ENCODE measurements around the gene CYP2A6.
A peak's percentile ranks its signal among the peaks of the same experiment; 100 is the strongest.

CYP2A6 gene

DNA sequence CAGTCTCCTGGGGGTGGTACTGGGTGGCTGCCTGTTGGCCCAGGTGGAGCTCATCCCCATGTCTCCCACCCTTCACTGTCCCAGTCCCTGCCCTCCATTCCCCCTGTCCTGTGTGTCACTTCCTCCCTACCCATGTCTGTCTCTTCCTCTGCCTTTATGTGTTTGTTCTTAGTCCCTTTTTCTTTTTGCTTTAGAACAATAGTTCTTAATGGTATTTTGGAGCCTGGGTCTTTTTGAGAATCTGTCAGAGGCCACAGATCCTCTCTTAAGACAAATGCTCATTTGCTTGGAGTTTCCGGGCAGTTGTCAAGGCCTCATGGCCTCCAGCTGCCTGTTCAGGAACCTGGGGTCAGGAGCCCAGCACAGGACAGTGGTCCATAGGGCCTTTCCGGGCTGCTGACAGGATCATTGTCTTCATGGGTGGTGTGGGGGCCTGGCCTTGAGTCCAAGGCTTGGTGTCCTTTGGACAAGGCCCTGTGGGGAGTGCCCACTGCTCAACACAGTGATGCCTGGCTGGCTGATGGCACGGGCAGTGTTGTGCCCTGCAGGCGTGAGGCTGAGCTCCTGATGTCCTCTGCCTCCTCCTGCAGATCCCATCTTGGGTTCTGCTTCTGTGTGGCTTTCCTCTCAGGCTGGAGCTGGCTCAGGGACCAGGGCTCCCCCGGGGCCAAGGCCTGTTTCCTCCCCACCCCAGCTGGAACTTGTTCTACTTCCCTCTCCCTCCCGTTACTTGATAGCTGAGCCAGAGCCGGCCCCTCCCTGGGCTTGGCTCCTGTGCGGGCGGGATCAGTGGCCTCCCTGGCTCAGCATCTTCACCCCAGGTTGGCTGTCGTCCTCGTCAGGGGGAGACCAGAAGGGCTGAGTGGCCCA, 47.7 kb downstream of the CYP2A6 start:
- DNase-seq (ENCODE audit: low spot score), result peak; percentile 66

DNA sequence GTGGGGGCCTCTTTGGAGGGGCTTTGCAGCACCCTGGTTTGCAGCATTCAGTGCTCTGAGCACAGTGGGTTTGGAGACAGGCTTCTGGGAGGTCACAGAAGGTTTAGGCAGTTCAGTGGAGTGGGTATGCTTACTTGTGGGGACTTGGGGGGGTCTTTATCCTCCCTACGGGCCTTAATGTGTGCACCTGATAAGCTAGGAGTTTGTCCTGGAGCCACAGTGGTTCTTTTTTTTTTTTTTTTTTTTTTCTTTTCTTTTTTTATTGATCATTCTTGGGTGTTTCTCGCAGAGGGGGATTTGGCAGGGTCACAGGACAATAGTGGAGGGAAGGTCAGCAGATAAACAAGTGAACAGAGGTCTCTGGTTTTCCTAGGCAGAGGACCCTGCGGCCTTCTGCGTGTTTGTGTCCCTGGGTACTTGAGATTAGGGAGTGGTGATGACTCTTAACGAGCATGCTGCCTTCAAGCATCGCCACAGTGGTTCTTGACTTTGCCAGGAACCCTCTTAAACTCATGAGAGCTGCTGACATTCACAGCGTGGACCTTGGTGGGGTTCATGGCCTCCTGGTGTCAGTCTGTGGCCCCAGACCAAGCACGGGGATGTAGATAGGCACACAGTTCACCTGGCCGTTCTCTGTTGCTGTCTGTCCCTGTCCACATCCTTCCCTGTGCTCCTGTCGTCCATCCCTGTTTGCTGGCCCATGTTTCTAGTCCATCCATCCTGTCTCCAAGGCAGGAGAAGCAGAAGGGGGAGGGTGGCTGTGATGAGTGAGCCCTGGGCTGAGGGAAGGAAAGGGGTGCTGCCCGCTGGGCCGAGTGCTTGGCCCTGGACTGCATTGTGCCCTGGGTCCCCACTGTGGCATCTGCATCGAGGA, 48.6 kb downstream of the CYP2A6 start:
- DNase-seq (ENCODE audit: low spot score), result no peak

DNA sequence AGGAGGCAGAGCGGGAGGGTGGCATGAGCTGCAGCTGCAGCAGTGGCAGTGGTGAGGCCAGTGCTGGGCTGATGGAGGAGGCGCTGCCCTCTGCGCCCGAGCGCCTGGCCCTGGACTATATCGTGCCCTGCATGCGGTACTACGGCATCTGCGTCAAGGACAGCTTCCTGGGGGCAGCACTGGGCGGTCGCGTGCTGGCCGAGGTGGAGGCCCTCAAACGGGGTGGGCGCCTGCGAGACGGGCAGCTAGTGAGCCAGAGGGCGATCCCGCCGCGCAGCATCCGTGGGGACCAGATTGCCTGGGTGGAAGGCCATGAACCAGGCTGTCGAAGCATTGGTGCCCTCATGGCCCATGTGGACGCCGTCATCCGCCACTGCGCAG, 49.3 kb downstream of the CYP2A6 start:
- no peak for DNase-seq (ENCODE audit: low spot score)

DNA sequence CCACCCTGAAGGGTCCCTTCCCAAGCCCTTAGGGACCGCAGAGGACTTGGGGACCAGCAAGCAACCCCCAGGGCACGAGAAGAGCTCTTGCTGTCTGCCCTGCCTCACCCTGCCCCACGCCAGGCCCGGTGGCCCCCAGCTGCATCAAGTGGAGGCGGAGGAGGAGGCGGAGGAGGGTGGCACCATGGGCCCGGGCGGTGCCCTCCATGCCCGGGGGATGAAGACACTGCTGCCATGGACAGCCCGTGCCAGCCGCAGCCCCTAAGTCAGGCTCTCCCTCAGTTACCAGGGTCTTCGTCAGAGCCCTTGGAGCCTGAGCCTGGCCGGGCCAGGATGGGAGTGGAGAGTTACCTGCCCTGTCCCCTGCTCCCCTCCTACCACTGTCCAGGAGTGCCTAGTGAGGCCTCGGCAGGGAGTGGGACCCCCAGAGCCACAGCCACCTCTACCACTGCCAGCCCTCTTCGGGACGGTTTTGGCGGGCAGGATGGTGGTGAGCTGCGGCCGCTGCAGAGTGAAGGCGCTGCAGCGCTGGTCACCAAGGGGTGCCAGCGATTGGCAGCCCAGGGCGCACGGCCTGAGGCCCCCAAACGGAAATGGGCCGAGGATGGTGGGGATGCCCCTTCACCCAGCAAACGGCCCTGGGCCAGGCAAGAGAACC, 49.8 kb downstream of the CYP2A6 start:
- no peak for DNase-seq (ENCODE audit: low spot score)

DNA sequence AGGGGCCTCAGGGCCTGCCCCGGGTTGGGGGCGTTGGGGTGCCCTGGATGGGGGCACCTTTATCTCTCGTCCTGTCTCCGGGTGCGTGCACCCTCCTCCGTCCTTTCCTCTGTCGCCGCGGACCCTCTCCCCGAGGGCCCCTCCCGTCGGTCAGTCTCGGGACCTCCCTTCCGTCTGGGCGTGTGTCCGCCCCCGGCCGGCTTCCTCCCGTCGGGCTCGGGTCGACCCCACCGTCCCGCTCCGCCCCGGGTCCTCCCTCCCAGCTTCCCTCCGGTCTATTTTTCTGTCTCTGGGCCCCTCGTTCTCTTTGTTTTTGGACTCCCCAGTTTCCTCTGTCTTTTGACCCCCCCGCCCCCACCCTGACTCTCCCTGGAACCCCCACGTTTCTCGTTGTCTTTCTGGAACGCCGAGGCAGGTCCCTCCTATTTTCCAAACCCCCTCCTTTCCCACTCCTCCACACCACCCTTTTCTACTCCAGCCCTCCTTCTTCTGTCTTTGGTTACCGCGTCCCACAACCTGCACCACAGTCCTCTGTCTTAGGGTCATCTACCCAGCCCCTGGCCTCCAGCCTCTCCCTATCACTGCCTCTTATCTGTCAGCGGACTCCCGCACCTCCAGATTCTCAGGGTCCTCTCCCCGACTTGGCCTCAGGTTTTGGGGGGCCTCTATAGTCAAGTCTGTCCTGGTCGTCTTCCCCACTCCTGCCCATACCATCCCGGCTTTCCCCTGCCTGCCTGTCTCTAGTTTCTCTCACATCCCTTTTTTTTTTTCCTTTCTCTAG, 50.5 kb downstream of the CYP2A6 start:
- no peak for DNase-seq (ENCODE audit: low spot score)

DNA sequence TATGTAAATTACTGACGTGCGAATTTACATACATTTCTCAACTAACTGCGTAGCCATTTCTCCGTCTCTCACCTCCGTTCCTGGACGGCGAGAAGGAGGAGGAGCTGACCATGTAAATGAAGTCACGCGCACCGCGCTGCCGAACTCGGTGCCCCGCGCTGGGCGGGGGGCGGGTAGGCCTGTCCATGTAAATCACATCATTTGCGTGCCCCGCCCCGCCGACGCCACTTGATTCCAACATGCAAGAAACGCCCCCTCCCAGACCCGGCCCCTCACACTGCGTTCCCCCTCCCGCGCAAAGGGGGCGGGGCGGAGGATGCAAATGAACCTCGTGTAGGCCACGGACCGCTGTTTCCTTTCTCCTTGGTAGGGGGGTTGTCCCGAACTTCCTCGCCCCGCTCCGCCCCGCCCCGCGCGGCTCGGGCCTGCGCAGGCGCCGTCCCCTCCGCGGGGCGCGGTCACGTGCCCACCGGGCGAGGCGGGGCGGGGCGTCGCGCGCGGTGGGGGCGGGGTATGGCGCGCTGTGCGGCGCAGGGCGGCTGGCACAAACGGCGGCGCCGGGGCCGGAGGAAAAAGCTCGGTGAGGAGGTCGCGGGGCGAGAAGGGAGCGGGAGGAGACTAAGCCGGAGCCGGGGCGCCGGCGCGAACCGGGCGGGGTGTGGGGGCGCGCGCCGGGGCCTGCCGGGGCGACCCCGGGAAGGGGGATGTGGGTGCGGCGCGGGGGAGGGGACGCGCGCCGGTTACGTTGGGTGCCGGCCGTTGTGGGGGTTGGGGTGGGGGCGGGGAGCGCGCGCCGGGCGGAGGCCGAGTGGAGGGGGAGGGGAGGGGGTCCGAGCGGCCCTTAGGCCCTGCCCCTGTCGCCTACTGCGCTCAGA, 51.3 kb downstream of the CYP2A6 start, which contains the start of gene EGLN2:
Gene EGLN2 (plus strand): TSS at position 509 of the 875 bp plus-strand sequence. CDS start 1,382 bp downstream, outside the sequence.
- DNase-seq (ENCODE audit: low spot score), result peak; percentile 100

DNA sequence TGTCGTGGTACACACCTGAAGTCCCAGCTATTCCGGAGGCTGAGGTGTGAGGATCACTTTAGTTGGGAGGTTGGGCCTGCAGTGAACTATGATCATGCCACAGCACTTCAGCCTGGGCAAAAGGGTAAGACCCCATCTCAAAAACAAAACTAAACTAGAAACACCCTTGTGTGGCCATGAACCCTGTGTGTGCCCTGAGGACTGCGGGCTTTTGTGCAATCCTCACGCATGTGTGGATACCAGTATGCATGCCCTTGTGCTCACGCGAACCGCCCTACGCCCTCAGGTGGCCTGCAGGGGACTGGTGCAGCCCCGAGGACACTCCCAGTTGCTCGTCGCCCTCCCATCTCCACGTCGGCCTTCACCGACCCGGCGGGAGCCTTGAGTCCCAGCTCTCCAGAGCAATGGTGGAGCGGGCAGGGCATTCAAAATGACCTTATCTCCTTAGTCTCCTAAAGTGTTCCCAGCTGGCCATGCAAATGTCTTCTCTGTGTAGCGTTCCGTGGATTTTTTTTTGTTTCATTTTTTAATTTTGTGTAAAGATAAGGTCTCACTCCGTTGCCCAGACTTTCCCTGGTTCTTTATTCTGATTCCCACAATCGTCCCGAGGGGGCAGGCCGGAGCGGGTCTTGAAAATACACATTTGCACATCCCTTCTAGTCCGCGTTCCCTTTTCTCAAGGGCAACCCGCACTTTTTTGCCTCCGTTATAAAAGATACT, 52.1 kb downstream of the CYP2A6 start:
- peak; percentile 73 for DNase-seq (ENCODE audit: low spot score)

DNA sequence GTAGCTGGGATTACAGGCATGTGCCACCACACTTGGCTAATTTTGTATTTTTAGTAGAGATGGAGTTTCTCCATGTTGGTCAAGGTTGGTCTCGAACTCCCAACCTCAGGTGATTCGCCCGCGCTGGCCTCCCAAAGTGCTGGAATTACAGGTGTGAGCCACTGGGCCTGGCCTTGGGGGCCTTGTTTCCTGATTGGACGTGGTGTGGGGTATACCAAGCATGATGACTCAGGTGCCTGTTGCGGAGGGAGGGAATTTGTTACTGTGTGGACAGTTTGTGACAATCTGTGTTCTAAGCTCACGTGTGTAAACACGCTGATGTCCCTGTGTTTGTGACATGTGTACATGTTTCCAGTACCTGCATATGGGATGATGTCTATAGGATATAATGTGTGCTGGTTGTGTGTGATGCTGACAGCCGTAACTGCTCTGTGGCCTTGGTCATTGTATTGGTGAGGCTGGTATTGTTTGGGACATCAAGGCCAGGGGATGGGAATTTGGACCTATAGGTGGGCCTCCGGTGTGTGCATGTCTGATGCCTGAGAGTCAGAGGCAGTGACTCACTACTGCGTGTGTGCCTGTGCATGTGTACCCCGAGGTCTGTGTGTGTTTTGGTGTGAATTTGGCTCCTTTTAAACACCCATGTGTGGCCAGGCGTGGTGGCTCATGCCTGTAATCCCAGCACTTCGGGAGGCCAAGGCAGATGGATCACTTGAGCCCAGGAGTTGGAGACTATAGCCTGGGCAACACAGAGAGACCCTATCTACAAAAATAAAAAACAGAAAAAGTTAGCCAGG, 52.9 kb downstream of the CYP2A6 start:
- DNase-seq (ENCODE audit: low spot score), result no peak
